ENCODE data around the gene FNDC3A. TPM values are rescaled to one million over a fixed set of nuclear protein-coding genes. Genes with fewer than 3 reads are reported as not detected.

Gene FNDC3A
- total and polyA plus RNA-seq, 9 of the 15 experiments (the other 6 are each of a cell fraction or from before 2014, with no cell fraction given), result 4.1 to 22.0 (median 13.5) TPM

DNA sequence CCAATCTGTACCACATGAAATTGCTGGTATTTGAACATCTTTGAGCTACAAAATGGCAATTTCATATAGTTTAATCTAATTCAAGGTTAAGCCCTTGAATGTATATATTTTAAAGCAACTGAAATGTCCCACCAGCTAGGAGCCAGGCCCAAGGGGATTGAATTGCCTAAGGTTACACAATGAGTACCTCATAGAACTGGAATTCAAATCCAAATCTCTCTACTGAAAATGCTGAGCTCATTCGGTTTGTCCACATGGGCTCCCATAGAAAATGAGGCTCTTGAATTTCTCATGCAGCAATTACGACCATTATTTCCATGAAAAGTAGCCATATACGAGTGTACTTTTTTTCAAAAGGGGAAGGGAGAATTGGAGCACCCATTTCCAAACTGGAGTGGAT lies 31.5 kb upstream of the FNDC3A start:
- FAIRE-seq, result no peak

More for the DNA sequence above, 31.5 kb upstream of the FNDC3A start:
- H3K9me3 ChIP-seq (replicated peaks; ENCODE audit: control insufficient read depth, insufficient read depth, low read depth, low read length), result no peaks in the 10 kb centered on the region
- no peak overlapping the region for H3K27ac ChIP-seq (ENCODE audit: extremely low read depth, low read depth, low read length)
- H3K4me3 ChIP-seq, result no peak overlapping the region
- ATAC-seq, result no peak
- in situ Hi-C loops (cut with MboI) (no loop called here), intact Hi-C loops (cut with micrococcal nuclease) (no loop called here)
- H3K4me1 ChIP-seq (replicated peaks in 1 of 2; ENCODE audit: control insufficient read depth in 2 of 2, insufficient read depth in 2 of 2, low read length in 2 of 2), result peaks cover 0 to under 1% of the 10 kb centered on the region in 2 experiments; a peak in 2 of 5 replicates
- no peak overlapping the region for H2AFZ ChIP-seq (ENCODE audit: low read depth, low read length)
- BruUV-seq (replicated peaks), result no TSS peak
- no peaks in the 10 kb centered on the region for H3K27me3 ChIP-seq (ENCODE audit: control insufficient read depth in 2 of 2, insufficient read depth in 2 of 2, low read length in 2 of 2)
- ChIA-PET POLR2A (interaction anchor here (0.6 kb wide), 1 partner anchor 976 kb away, joined by 3 read pairs; no protein-coding TSS in a partner anchor), CTCF (ENCODE audit: low intra/inter-chr PET ratio) (no interaction called here)
- no peak for DNase-seq (ENCODE audit: extremely low read depth in 1 of 4, low spot score in 3 of 4)
- no peaks in the 10 kb centered on the region for H4K20me1 ChIP-seq (replicated peaks; ENCODE audit: control insufficient read depth, insufficient read depth, low read length)
- no peak overlapping the region for H3K4me2 ChIP-seq (ENCODE audit: insufficient read depth, low read length)
- H3K9me1 ChIP-seq (ENCODE audit: control insufficient read depth, insufficient read depth, low read length), result no peaks in the 10 kb centered on the region
- H3K79me2 ChIP-seq (ENCODE audit: control insufficient read depth, insufficient read depth, low read length), result no peaks in the 10 kb centered on the region
- H3K9ac ChIP-seq (ENCODE audit: insufficient read depth in 1 of 2, low read depth in 2 of 2, low read length in 2 of 2), result no peak overlapping the region
- TF ChIP-seq ZBTB7A (IDR thresholded peaks at IDR 0.05; ENCODE audit: borderline replicate concordance, control insufficient read depth, low read depth, low read length), result no peak
- TF ChIP-seq SMAD4 (CRISPR knock-in tag; conservative IDR thresholded peaks at IDR 0.05), result no peak
- no peak for TF ChIP-seq TCF15 (CRISPR knock-in tag; IDR thresholded peaks at IDR 0.05)
- TF ChIP-seq POLR2AphosphoS2 (IDR thresholded peaks at IDR 0.05; ENCODE audit: low read length), result no peak
- TF ChIP-seq FOSL1 (tag; conservative IDR thresholded peaks at IDR 0.05), result no peak
- TF ChIP-seq, protein P1, sequence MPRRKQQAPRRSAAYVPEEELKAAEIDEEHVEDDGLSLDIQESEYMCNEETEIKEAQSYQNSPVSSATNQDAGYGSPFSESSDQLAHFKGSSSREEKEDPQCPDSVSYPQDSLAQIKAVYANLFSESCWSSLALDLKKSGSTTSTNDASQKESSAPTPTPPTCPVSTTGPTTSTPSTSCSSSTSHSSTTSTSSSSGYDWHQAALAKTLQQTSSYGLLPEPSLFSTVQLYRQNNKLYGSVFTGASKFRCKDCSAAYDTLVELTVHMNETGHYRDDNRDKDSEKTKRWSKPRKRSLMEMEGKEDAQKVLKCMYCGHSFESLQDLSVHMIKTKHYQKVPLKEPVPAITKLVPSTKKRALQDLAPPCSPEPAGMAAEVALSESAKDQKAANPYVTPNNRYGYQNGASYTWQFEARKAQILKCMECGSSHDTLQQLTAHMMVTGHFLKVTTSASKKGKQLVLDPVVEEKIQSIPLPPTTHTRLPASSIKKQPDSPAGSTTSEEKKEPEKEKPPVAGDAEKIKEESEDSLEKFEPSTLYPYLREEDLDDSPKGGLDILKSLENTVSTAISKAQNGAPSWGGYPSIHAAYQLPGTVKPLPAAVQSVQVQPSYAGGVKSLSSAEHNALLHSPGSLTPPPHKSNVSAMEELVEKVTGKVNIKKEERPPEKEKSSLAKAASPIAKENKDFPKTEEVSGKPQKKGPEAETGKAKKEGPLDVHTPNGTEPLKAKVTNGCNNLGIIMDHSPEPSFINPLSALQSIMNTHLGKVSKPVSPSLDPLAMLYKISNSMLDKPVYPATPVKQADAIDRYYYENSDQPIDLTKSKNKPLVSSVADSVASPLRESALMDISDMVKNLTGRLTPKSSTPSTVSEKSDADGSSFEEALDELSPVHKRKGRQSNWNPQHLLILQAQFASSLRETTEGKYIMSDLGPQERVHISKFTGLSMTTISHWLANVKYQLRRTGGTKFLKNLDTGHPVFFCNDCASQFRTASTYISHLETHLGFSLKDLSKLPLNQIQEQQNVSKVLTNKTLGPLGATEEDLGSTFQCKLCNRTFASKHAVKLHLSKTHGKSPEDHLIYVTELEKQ (CRISPR knock-in tag; IDR thresholded peaks at IDR 0.05), result no peak
- no peak for TF ChIP-seq ZNF717 (CRISPR knock-in tag; IDR thresholded peaks at IDR 0.05)
- no peak for TF ChIP-seq SRSF7 (optimal IDR thresholded peaks at IDR 0.05; ENCODE audit: low read depth, low read length)
- H3K36me3 ChIP-seq (ENCODE audit: control insufficient read depth, insufficient read depth, low read length), result no peaks in the 10 kb centered on the region
- 18% methylated on average over 3 of the region's 3 CpGs for WGBS (ENCODE audit: insufficient coverage, low coverage, missing lambda C conversion rate)
